Measurements from ENCODE around the gene CAB39L. TPM values are rescaled to one million over a fixed set of nuclear protein-coding genes. Genes with fewer than 3 reads are reported as not detected.

Gene CAB39L
- total and polyA plus RNA-seq, 9 of the 15 experiments (the other 6 are each of a cell fraction or from before 2014, with no cell fraction given) = 1.1 to 4.2 (median 2.6) TPM

- TF ChIP-seq SNRNP70 (optimal IDR thresholded peaks at IDR 0.05; ENCODE audit: low read depth, low read length) = no peak
These were observed 70.1 kb downstream of the CAB39L start (continued) for GRCh38 chr13:49373716-49374115.

GRCh38 chr13:49371943-49372613 is 71.8 kb downstream of the CAB39L start:
- H3K79me2 ChIP-seq (ENCODE audit: control insufficient read depth, insufficient read depth, low read length) = no peaks in the 10 kb centered on the region
- ATAC-seq (no peak), DNase-seq (ENCODE audit: extremely low read depth in 1 of 4, low spot score in 3 of 4) (no peak), FAIRE-seq (no peak)
- H3K4me2 ChIP-seq (ENCODE audit: insufficient read depth, low read length) = no peak overlapping the region
- H3K36me3 ChIP-seq (ENCODE audit: control insufficient read depth, insufficient read depth, low read length) = no peaks in the 10 kb centered on the region
- POLR2A ChIA-PET = interaction anchor here (1.2 kb wide), 1 partner anchor 421 kb away, joined by 3 read pairs; no protein-coding TSS in a partner anchor
- in situ Hi-C loops (cut with MboI) (no loop called here), intact Hi-C loops (cut with micrococcal nuclease) (no loop called here)
- H3K9me1 ChIP-seq (ENCODE audit: control insufficient read depth, insufficient read depth, low read length) = no peaks in the 10 kb centered on the region
- H3K4me3 ChIP-seq = no peak overlapping the region
- H3K27ac ChIP-seq (ENCODE audit: extremely low read depth, low read depth, low read length) = no peak overlapping the region
- no peak overlapping the region for H3K9ac ChIP-seq (ENCODE audit: insufficient read depth in 1 of 2, low read depth in 2 of 2, low read length in 2 of 2)
- TF ChIP-seq ZNF277 (CRISPR knock-in tag; IDR thresholded peaks at IDR 0.05; ENCODE audit: borderline replicate concordance) = no peak
- TF ChIP-seq RBM17 (IDR thresholded peaks at IDR 0.05; ENCODE audit: borderline replicate concordance, low read depth, low read length) = no peak
- no peak for TF ChIP-seq ZBTB26 (CRISPR knock-in tag; IDR thresholded peaks at IDR 0.05)
- TF ChIP-seq SPI1 (IDR thresholded peaks at IDR 0.05; ENCODE audit: borderline replicate concordance, low read depth, low read length) = no peak
- no peak for TF ChIP-seq ZNF239 (CRISPR knock-in tag; IDR thresholded peaks at IDR 0.05)
- no peak for TF ChIP-seq ZFP30 (CRISPR knock-in tag; IDR thresholded peaks at IDR 0.05; ENCODE audit: borderline replicate concordance)
- no peak for TF ChIP-seq CHCHD3 (CRISPR knock-in tag; IDR thresholded peaks at IDR 0.05)
- TF ChIP-seq NFATC3 (IDR thresholded peaks at IDR 0.05) = no peak
- TF ChIP-seq ZBTB1 (CRISPR knock-in tag; IDR thresholded peaks at IDR 0.05; ENCODE audit: borderline replicate concordance, low read depth) = no peak
- TF ChIP-seq GABPB2 (CRISPR knock-in tag; conservative IDR thresholded peaks at IDR 0.05) = no peak
- no peak for TF ChIP-seq XRCC5 (IDR thresholded peaks at IDR 0.05; ENCODE audit: low read depth, low read length)
- no peak for TF ChIP-seq ZNF134 (CRISPR knock-in tag; conservative IDR thresholded peaks at IDR 0.05)
- no peak for TF ChIP-seq HOXB6 (CRISPR knock-in tag; IDR thresholded peaks at IDR 0.05; ENCODE audit: borderline replicate concordance)
- no peak for TF ChIP-seq HDAC6 (IDR thresholded peaks at IDR 0.05; ENCODE audit: low read depth, low read length)
- WGBS (ENCODE audit: insufficient coverage, low coverage, missing lambda C conversion rate) = 50% methylated on average over 4 of the region's 4 CpGs
- no peak overlapping the region for H2AFZ ChIP-seq (ENCODE audit: low read depth, low read length)
- H3K27me3 ChIP-seq (ENCODE audit: control insufficient read depth in 2 of 2, insufficient read depth in 2 of 2, low read length in 2 of 2) = no peaks in the 10 kb centered on the region
- no TSS peak for BruUV-seq (replicated peaks)
- no peaks in the 10 kb centered on the region; a peak in 1 of 5 replicates for H3K4me1 ChIP-seq (replicated peaks in 1 of 2; ENCODE audit: control insufficient read depth in 2 of 2, insufficient read depth in 2 of 2, low read length in 2 of 2)
- H3K9me3 ChIP-seq (replicated peaks; ENCODE audit: control insufficient read depth, insufficient read depth, low read depth, low read length) = no peaks in the 10 kb centered on the region
- no peaks in the 10 kb centered on the region for H4K20me1 ChIP-seq (replicated peaks; ENCODE audit: control insufficient read depth, insufficient read depth, low read length)
- CTCF ChIA-PET (ENCODE audit: low intra/inter-chr PET ratio) = no interaction called here

All from K562 (cell line).